ENCODE data around the gene NHEJ1.

GRCh38 chr2:219028141-219028540, 132.5 kb downstream of the NHEJ1 start:
- TF ChIP-seq E2F1 (CRISPR knock-in tag; IDR thresholded peaks at IDR 0.05) (no peak), CTCF (IDR thresholded peaks at IDR 0.05) (no peak), ESRRA (CRISPR knock-in tag; IDR thresholded peaks at IDR 0.05; ENCODE audit: borderline replicate concordance) (no peak), ATF3 (CRISPR knock-in tag; conservative IDR thresholded peaks at IDR 0.05) (no peak), ZNF121 (CRISPR knock-in tag; IDR thresholded peaks at IDR 0.05) (no peak), MAX (CRISPR knock-in tag; IDR thresholded peaks at IDR 0.05) (no peak), USF2 (CRISPR knock-in tag; IDR thresholded peaks at IDR 0.05) (no peak), FOXP4 (CRISPR knock-in tag; IDR thresholded peaks at IDR 0.05) (no peak), ZNF219 (CRISPR knock-in tag; IDR thresholded peaks at IDR 0.05; ENCODE audit: borderline replicate concordance) (no peak), SOX15 (CRISPR knock-in tag; IDR thresholded peaks at IDR 0.05) (no peak), MYBL2 (CRISPR knock-in tag; IDR thresholded peaks at IDR 0.05) (no peak), STAT6 (CRISPR knock-in tag; conservative IDR thresholded peaks at IDR 0.05; ENCODE audit: low read depth) (no peak), TP53 (CRISPR knock-in tag; IDR thresholded peaks at IDR 0.05) (no peak), SP1 (CRISPR knock-in tag; conservative IDR thresholded peaks at IDR 0.05) (no peak)
